Stomach (tissue), 4 donors: Measurements from ENCODE around the gene ATP6V1B1.

Source experiments
- CTCF ChIP-seq, 7 experiments: fragments of 450-650 bp in 4 of 7; fragments of 200-600 bp in 3 of 7; sonication (generic) in 3 of 7; IDR thresholded peaks; one replicate each; pipeline ENCODE4 v1.5.1; 2016 to 2019; ENCODE audit warnings: antibody characterized with exemption in 7 of 7, control low read depth in 2 of 7, mild to moderate bottlenecking in 1 of 7
- POLR2A ChIP-seq, 4 donors: fragments of 450-650 bp; IDR thresholded peaks; one replicate each; pipeline ENCODE4 v1.6.1; 2016; ENCODE audit warnings: antibody characterized with exemption in 4 of 4, control low read depth in 2 of 4, mild to moderate bottlenecking in 1 of 4, moderate library complexity in 1 of 4

GRCh38 chr2:70889716-70890037 is 46.0 kb upstream of the ATP6V1B1 start:
- TF ChIP-seq CTCF (IDR thresholded peaks at IDR 0.05), result no peak
- TF ChIP-seq POLR2A (IDR thresholded peaks at IDR 0.05), result no peak
